GM15510 (cell line): Measurements from ENCODE around the gene CCK.

Experiments used
- POLR2A ChIP-seq: IDR thresholded peaks from 3 replicates; pipeline ENCODE4 v1.6.1; 2011; ENCODE audit warnings: borderline replicate concordance; ENCODE audit not compliant: insufficient read length; ENCODE audit errors: extremely low read depth

CCK gene, protein sequence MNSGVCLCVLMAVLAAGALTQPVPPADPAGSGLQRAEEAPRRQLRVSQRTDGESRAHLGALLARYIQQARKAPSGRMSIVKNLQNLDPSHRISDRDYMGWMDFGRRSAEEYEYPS

GRCh38 chr3:42266085-42266484 lies at the start of gene CCK:
TSS of gene CCK (minus strand) at chr3:42266185. CDS start at chr3:42263630, 2,555 bp downstream.
- no peak for TF ChIP-seq POLR2A

DNA sequence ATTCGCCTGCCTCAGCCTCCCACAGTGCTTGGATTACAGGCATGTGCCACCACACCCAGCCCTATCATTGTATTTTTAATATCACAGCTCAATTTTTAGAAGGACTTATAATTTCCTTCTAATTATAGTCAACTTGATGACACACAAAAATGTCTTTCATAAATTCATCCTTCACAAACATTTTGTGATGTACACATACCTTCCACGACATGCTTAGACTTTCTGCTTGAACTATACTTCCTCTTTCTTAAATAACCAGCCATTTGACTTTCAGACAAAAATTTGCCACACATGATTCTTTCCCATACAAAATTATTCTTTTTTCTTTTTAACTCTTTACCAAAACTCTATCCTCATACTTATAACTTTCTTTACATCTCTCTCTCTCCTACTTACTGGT lies 48.4 kb upstream of the CCK start:
- no peak for TF ChIP-seq POLR2A

GRCh38 chr3:42308651-42309050 lies 42.7 kb upstream of the CCK start:
- no peak for TF ChIP-seq POLR2A

GRCh38 chr3:42306499-42306898 lies 40.5 kb upstream of the CCK start:
- no peak for TF ChIP-seq POLR2A

GRCh38 chr3:42302924-42303634 lies 37.1 kb upstream of the CCK start:
- no peak for TF ChIP-seq POLR2A

- no peak for TF ChIP-seq POLR2A
These were observed 35.6 kb upstream of the CCK start for GRCh38 chr3:42301446-42302175.

- no peak for TF ChIP-seq POLR2A
These were observed 34.8 kb upstream of the CCK start for GRCh38 chr3:42300778-42301177.

DNA sequence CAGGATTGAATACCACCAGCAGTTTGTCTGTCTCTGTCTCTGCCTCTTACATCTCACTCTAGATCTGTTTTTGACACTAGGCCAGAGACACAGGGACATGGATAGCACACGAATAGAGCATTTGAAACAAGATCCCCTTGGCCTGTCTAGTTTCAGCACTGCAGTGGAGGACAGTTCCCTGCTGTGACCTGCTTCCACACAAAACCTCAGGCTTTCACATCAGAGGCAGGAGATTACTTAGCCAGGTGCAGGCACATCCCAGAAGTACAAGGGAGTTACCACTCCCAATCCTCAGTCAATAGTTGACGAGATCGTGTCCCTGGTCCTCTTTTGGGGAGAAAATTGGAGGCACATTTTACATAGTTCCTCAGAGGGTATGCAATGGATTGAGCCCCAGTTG lies 34.0 kb upstream of the CCK start:
- no peak for TF ChIP-seq POLR2A

GRCh38 chr3:42298259-42298658 lies 32.3 kb upstream of the CCK start:
- TF ChIP-seq POLR2A, result no peak

- no peak for TF ChIP-seq POLR2A
These were observed 26.0 kb upstream of the CCK start for GRCh38 chr3:42292009-42292408.

- TF ChIP-seq POLR2A, result no peak
These were observed 25.2 kb upstream of the CCK start for GRCh38 chr3:42290966-42291714.

GRCh38 chr3:42289026-42289425 lies 23.0 kb upstream of the CCK start:
- no peak for TF ChIP-seq POLR2A

DNA sequence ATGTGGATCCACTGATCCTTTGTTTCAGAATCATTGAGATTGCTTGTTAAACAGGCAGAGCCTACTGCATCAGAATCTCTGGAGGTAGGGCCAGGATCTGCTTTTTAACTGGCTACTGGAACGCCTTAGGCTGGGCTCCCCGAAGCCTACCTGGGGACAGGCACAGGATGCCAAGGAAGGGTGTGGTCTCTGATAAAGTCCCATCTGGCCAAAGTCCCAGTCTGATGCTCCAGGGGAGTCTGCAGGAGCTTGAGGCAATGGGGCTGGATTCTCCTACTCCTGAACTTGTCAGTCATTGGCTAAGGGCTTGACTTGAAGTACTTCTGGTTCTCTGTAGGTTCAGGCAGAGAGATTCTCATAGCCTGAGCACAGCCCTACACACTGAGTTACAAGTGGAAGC lies 22.4 kb upstream of the CCK start:
- TF ChIP-seq POLR2A, result no peak

- TF ChIP-seq POLR2A, result no peak
These were observed 11.7 kb upstream of the CCK start for GRCh38 chr3:42277676-42278075.
